Chondrocyte (in vitro differentiated cells): ENCODE data around the gene ADCY10. TPM values are rescaled to one million over a fixed set of nuclear protein-coding genes. Genes with fewer than 3 reads are reported as not detected.

Source experiments
- DNase-seq: peaks from one replicate; pipeline ENCODE4 v3.0.0; 2021; ENCODE audit warnings: mixed read lengths, low spot score
- H3K27ac Mint-ChIP-seq: one replicate; pipeline ENCODE4 v1.8.0; 2021; ENCODE audit warnings: mild to moderate bottlenecking, moderate library complexity, mixed read lengths; ENCODE audit not compliant: unreplicated experiment
- H3K27me3 Mint-ChIP-seq: 2 replicates; pipeline ENCODE4 v1.8.0; 2021; ENCODE audit warnings: low read depth, mixed read lengths
- H3K36me3 Mint-ChIP-seq: 2 replicates; pipeline ENCODE4 v1.8.0; 2021; ENCODE audit warnings: low read depth, mixed read lengths
- H3K4me1 Mint-ChIP-seq: 2 replicates; pipeline ENCODE4 v1.8.0; 2021; ENCODE audit warnings: low read depth, mild to moderate bottlenecking, mixed read lengths
- H3K4me3 Mint-ChIP-seq: one replicate; pipeline ENCODE4 v1.8.0; 2021; ENCODE audit warnings: mild to moderate bottlenecking, moderate library complexity, mixed read lengths; ENCODE audit not compliant: unreplicated experiment
- H3K9me3 Mint-ChIP-seq: 2 replicates; pipeline ENCODE4 v1.8.0; 2021; ENCODE audit warnings: low read depth, mixed read lengths
- CTCF ChIP-seq: fragments of 200-600 bp; sonication (generic); IDR thresholded peaks from 2 replicates; pipeline ENCODE4 v1.5.0; 2021; ENCODE audit warnings: antibody characterized with exemption, mild to moderate bottlenecking, moderate library complexity
- total RNA-seq: library from RNA; stranded (reverse); gene quantifications from 3 replicates; pipeline ENCODE4 v1.2.1, GENCODE V29; 2021

Gene ADCY10
- total RNA-seq, 1 donor from 2014 or later = 0.07 TPM

GRCh38 chr1:167909691-167910180 is 4.2 kb downstream of the ADCY10 start:
- no peak for TF ChIP-seq CTCF
- no peak overlapping the region for H3K4me3 Mint-ChIP-seq
- no peaks in the 10 kb centered on the region for H3K27me3 Mint-ChIP-seq
- H3K36me3 Mint-ChIP-seq = peaks cover 2% of the 10 kb centered on the region
- H3K27ac Mint-ChIP-seq = no peak overlapping the region
- no peak for DNase-seq
- H3K4me1 Mint-ChIP-seq = peaks cover 31% of the 10 kb centered on the region
- H3K9me3 Mint-ChIP-seq = peaks cover 9% of the 10 kb centered on the region

- Mint-ChIP-seq H3K4me1 (peaks cover 26% of the 10 kb centered on the region), H3K36me3 (peaks cover 2% of the 10 kb centered on the region), H3K4me3 (no peak overlapping the region), H3K27me3 (no peaks in the 10 kb centered on the region), H3K9me3 (peaks cover 9% of the 10 kb centered on the region), H3K27ac (peak overlapping the region; percentile 70)
- no peak for DNase-seq
- TF ChIP-seq CTCF = no peak
Observed at GRCh38 chr1:167905671-167906070, 8.3 kb downstream of the ADCY10 start.

- Mint-ChIP-seq H3K27ac (peak overlapping the region; percentile 70), H3K4me3 (no peak overlapping the region), H3K36me3 (peaks cover 2% of the 10 kb centered on the region), H3K27me3 (no peaks in the 10 kb centered on the region), H3K4me1 (peaks cover 22% of the 10 kb centered on the region), H3K9me3 (peaks cover 6% of the 10 kb centered on the region)
- TF ChIP-seq CTCF = no peak
- no peak for DNase-seq
Observed at GRCh38 chr1:167905182-167905581, 8.8 kb downstream of the ADCY10 start.

GRCh38 chr1:167904652-167905130 is 9.2 kb downstream of the ADCY10 start:
- TF ChIP-seq CTCF = no peak
- Mint-ChIP-seq H3K27ac (peak overlapping the region; percentile 70), H3K36me3 (no peaks in the 10 kb centered on the region), H3K4me1 (peaks cover 19% of the 10 kb centered on the region), H3K4me3 (no peak overlapping the region), H3K9me3 (peaks cover 2% of the 10 kb centered on the region), H3K27me3 (no peaks in the 10 kb centered on the region)
- DNase-seq = no peak

GRCh38 chr1:167900907-167901306 is 13.0 kb downstream of the ADCY10 start:
- Mint-ChIP-seq H3K9me3 (no peaks in the 10 kb centered on the region), H3K27me3 (no peaks in the 10 kb centered on the region), H3K4me1 (peaks cover 18% of the 10 kb centered on the region), H3K27ac (no peak overlapping the region), H3K4me3 (no peak overlapping the region), H3K36me3 (no peaks in the 10 kb centered on the region)
- no peak for DNase-seq
- TF ChIP-seq CTCF = no peak
